CD14-positive monocyte (primary cell): ENCODE measurements around the gene CEP131. TPM values are rescaled to one million over a fixed set of nuclear protein-coding genes. Genes with fewer than 3 reads are reported as not detected.
A peak's percentile ranks its signal among the peaks of the same experiment; 100 is the strongest.

Experiments used
- DNase-seq, 3 donors: peaks; one replicate each; pipeline ENCODE4 v3.0.0-alpha.2; 2011 to 2022
- H2AFZ ChIP-seq: 2 replicates; pipeline ENCODE4 v1.6.0; 2012; ENCODE audit warnings: mild to moderate bottlenecking, low read depth, low read length, inconsistent platforms; ENCODE audit not compliant: insufficient read depth, poor library complexity, severe bottlenecking
- H3K27ac ChIP-seq, 2 donors: 1 replicate in 1 of 2; 2 replicates in 1 of 2; pipeline ENCODE4 v1.5.1; 2012 to 2013; ENCODE audit warnings: low read length in 2 of 2, control low read depth in 1 of 2, inconsistent platforms in 1 of 2, low read depth in 1 of 2, mild to moderate bottlenecking in 1 of 2
- H3K27me3 ChIP-seq, 2 donors: one replicate each; pipeline versions ENCODE4 v1.6.0 to v1.6.1; 2011 to 2013; ENCODE audit warnings: low read length in 2 of 2; ENCODE audit not compliant: control insufficient read depth in 2 of 2, insufficient read depth in 2 of 2
- H3K36me3 ChIP-seq, 2 donors: replicated peaks in 1 of 2; 1 replicate in 1 of 2; 2 replicates in 1 of 2; pipeline versions ENCODE4 v1.5.1 to v1.6.1; 2012 to 2013; ENCODE audit warnings: low read length in 2 of 2, control low read depth in 1 of 2, inconsistent platforms in 1 of 2, mild to moderate bottlenecking in 1 of 2; ENCODE audit not compliant: insufficient read depth in 2 of 2, control insufficient read depth in 1 of 2
- H3K4me1 ChIP-seq, 2 donors: 1 replicate in 1 of 2; 2 replicates in 1 of 2; pipeline versions ENCODE4 v1.5.1 to v1.6.1; 2012 to 2013; ENCODE audit warnings: low read length in 2 of 2, control low read depth in 1 of 2, inconsistent platforms in 1 of 2, mild to moderate bottlenecking in 1 of 2, moderate library complexity in 1 of 2; ENCODE audit not compliant: insufficient read depth in 2 of 2, control insufficient read depth in 1 of 2
- H3K4me2 ChIP-seq: replicated peaks from 2 replicates; pipeline ENCODE3; 2012; ENCODE audit warnings: low read length, moderate library complexity, mild to moderate bottlenecking; ENCODE audit not compliant: poor library complexity, severe bottlenecking; ENCODE audit errors: extremely low read depth
- H3K4me3 ChIP-seq, 3 experiments: fragments of 200-600 bp in 1 of 3; sonication (generic) in 1 of 3; replicated peaks in 1 of 3; 1 replicate in 2 of 3; 2 replicates in 1 of 3; pipeline ENCODE4 v1.5.1; 2011 to 2013; ENCODE audit warnings: low read length in 3 of 3, mild to moderate bottlenecking in 3 of 3, control low read depth in 2 of 3, low read depth in 2 of 3, inconsistent platforms in 1 of 3, moderate library complexity in 1 of 3
- H3K79me2 ChIP-seq: 2 replicates; pipeline ENCODE4 v1.6.0; 2012; ENCODE audit warnings: mild to moderate bottlenecking, control low read depth, inconsistent platforms, low read length, moderate library complexity; ENCODE audit not compliant: insufficient read depth
- H3K9ac ChIP-seq: 2 replicates; pipeline ENCODE4 v1.6.0; 2017; ENCODE audit warnings: low read length, mild to moderate bottlenecking; ENCODE audit not compliant: insufficient read depth, poor library complexity, severe bottlenecking
- H3K9me3 ChIP-seq, 2 donors: replicated peaks in 1 of 2; 1 replicate in 1 of 2; 2 replicates in 1 of 2; pipeline versions ENCODE4 v1.5.1 to v1.6.1; 2012 to 2013; ENCODE audit warnings: low read length in 2 of 2, control low read depth in 1 of 2; ENCODE audit not compliant: control insufficient read depth in 1 of 2, insufficient read depth in 1 of 2
- H4K20me1 ChIP-seq: 2 replicates; pipeline ENCODE4 v1.6.0; 2012; ENCODE audit warnings: mild to moderate bottlenecking, low read length, control low read depth, moderate library complexity; ENCODE audit not compliant: insufficient read depth
- H3K27ac Mint-ChIP-seq, 7 donors: one replicate each; pipeline ENCODE4 v1.8.0; 2020; ENCODE audit warnings: mild to moderate bottlenecking in 7 of 7, mixed read lengths in 7 of 7, moderate library complexity in 6 of 7, inconsistent platforms in 2 of 7
- H3K27me3 Mint-ChIP-seq, 3 donors: one replicate each; pipeline ENCODE4 v1.8.0; 2021 to 2022; ENCODE audit warnings: low read depth in 3 of 3, mild to moderate bottlenecking in 3 of 3, mixed read lengths in 3 of 3, moderate library complexity in 3 of 3, inconsistent platforms in 1 of 3
- H3K36me3 Mint-ChIP-seq, 2 donors: one replicate each; pipeline ENCODE4 v1.8.0; 2020; ENCODE audit warnings: mixed read lengths in 2 of 2, inconsistent platforms in 1 of 2, mild to moderate bottlenecking in 1 of 2
- H3K4me1 Mint-ChIP-seq: one replicate; pipeline ENCODE4 v1.8.0; 2020; ENCODE audit warnings: mild to moderate bottlenecking, mixed read lengths
- H3K4me3 Mint-ChIP-seq, 2 donors: one replicate each; pipeline ENCODE4 v1.8.0; 2020; ENCODE audit warnings: mild to moderate bottlenecking in 2 of 2, mixed read lengths in 2 of 2, moderate library complexity in 1 of 2
- H3K9me3 Mint-ChIP-seq, 7 donors: one replicate each; pipeline ENCODE4 v1.8.0; 2020 to 2022; ENCODE audit warnings: mixed read lengths in 7 of 7, mild to moderate bottlenecking in 6 of 7, moderate library complexity in 6 of 7, inconsistent platforms in 2 of 7
- CTCF ChIP-seq: fragments of 200-600 bp; IDR thresholded peaks from one replicate; pipeline ENCODE4 v1.8.0; 2022; ENCODE audit warnings: antibody characterized with exemption, mild to moderate bottlenecking
- WGBS: methylation state at CpG from one replicate; pipeline ENCODE4 v1.1.5; 2013; ENCODE audit warnings: missing lambda C conversion rate; ENCODE audit not compliant: insufficient coverage; 5-methylcytosine and 5-hydroxymethylcytosine counted together
- intact Hi-C, 2 donors: fragments of 100-400 bp; cut with micrococcal nuclease; formaldehyde crosslinking; loops; one replicate each; pipeline versions ENCODE4 v1.15.0 to v1.15.1; 2023
- polyA plus RNA-seq, 3 donors: library from polyadenylated mRNA; depleted of rRNA in 1 of 3; unstranded in 2 of 3; stranded (reverse) in 1 of 3; fragments of 300-500 nt in 2 of 3; fragments of >200 nt in 1 of 3; fragmentation: Illumina TruSeq in 2 of 3; gene quantifications; 1 replicate in 2 of 3; 2 replicates in 1 of 3; pipeline ENCODE4 v1.2.3, GENCODE V29; 2012 to 2021

The CEP131 gene
- polyA plus RNA-seq, 3 donors, result 0.69 to 9.7 (median 1.0) TPM

DNA sequence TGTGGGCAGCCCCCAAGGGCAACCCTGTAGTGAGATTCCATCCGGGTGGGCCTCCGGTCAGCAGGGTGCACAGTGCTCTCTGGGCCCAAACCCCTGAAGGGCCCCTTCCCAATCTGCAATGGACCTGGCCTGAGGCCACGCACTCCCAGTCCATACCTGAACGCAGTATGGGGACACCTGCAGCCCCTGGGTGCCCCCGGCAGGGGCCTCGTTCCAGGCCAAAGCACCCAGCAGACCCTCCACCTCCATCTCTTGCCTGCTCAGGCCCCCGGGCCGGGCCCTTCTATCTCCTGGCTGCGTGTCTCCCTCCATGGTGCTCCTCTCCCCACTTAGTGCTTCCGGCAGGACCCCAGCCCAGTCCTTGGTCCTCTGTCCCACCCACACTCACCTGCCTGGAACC, 39.4 kb downstream of the CEP131 start:
- Histone ChIP-seq H2AFZ (no peak overlapping the region), H3K9me3 (peaks cover 0 to 3% of the 10 kb centered on the region in 2 donors), H3K27ac (no peak overlapping the region), H3K27me3 (peaks cover 0 to 20% of the 10 kb centered on the region in 2 donors), H3K79me2 (no peaks in the 10 kb centered on the region), H3K4me1 (no peaks in the 10 kb centered on the region), H3K4me2 (no peak overlapping the region), H3K9ac (no peak overlapping the region), H3K36me3 (no peaks in the 10 kb centered on the region), H4K20me1 (no peaks in the 10 kb centered on the region), H3K4me3 (no peak overlapping the region)
- Mint-ChIP-seq H3K27ac (peak overlapping the region in 1 of 7 donors; percentile 42), H3K27me3 (peaks cover 13 to 29% (median 17%) of the 10 kb centered on the region in 3 donors), H3K36me3 (no peaks in the 10 kb centered on the region), H3K4me1 (peaks cover 2% of the 10 kb centered on the region), H3K9me3 (peaks cover 0 to 7% (median 0%) of the 10 kb centered on the region in 7 donors), H3K4me3 (no peak overlapping the region)
- TF ChIP-seq CTCF, result no peak
- WGBS, result 92% methylated on average over 9 of the region's 10 CpGs
- no peak for DNase-seq
- intact Hi-C loops, result no loop called here

DNA sequence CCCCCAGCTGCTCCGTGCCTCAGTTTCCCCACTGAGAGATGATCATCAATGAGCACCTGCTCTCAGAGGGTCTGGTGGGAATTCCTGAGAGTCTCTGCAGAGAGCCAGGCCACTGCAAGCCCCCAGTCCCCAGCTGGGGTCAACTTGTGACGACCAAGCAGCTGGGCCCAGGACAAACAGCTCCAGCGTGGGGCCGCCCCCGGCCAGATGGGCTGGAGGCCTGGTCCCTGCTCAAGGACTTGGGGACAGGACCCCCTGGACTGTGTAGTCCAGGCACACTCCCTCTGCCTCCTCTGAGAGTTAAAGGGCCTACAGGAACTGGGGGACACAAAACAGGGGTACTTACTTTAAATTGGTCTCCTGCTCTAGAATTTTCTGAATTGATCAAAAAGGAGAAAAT, 40.2 kb downstream of the CEP131 start:
- Histone ChIP-seq H4K20me1 (no peaks in the 10 kb centered on the region), H3K79me2 (no peaks in the 10 kb centered on the region), H3K4me3 (no peak overlapping the region), H3K36me3 (no peaks in the 10 kb centered on the region), H3K4me1 (no peaks in the 10 kb centered on the region), H2AFZ (no peak overlapping the region), H3K27ac (no peak overlapping the region), H3K4me2 (no peak overlapping the region), H3K9me3 (peaks cover 0 to 3% of the 10 kb centered on the region in 2 donors), H3K27me3 (peaks cover 0 to 20% of the 10 kb centered on the region in 2 donors), H3K9ac (no peak overlapping the region)
- Mint-ChIP-seq H3K36me3 (no peaks in the 10 kb centered on the region), H3K9me3 (peaks cover 0 to 7% (median 0%) of the 10 kb centered on the region in 7 donors), H3K4me1 (peaks cover 2% of the 10 kb centered on the region), H3K27me3 (peaks cover 13 to 29% (median 17%) of the 10 kb centered on the region in 3 donors), H3K4me3 (no peak overlapping the region), H3K27ac (peak overlapping the region in 1 of 7 donors; percentile 42)
- intact Hi-C loops, result no loop called here
- 98% methylated on average over 4 of the region's 5 CpGs for WGBS
- DNase-seq, result no peak
- no peak for TF ChIP-seq CTCF
